Thoracic aorta (tissue), 2 donors: Measurements from ENCODE around the gene OR9A2. TPM values are rescaled to one million over a fixed set of nuclear protein-coding genes. Genes with fewer than 3 reads are reported as not detected.

ENCODE experiments used
- ATAC-seq: fragments of 150-250 bp; one replicate; pipeline ENCODE4 v1.8.0; 2017; ENCODE audit warnings: low read depth; ENCODE audit not compliant: insufficient number of reproducible peaks, low FRiP score
- DNase-seq: peaks from one replicate; pipeline ENCODE4 v3.0.0-alpha.2; 2020; ENCODE audit warnings: low spot score
- H3K27ac ChIP-seq, 2 donors: fragments of 200-600 bp; sonication (generic); 1 replicate in 1 of 2; 2 replicates in 1 of 2; pipeline ENCODE4 v1.5.1; 2016; ENCODE audit warnings: mild to moderate bottlenecking in 2 of 2, moderate library complexity in 2 of 2
- H3K27me3 ChIP-seq: fragments of 200-600 bp; sonication (generic); replicated peaks from 2 replicates; pipeline ENCODE4 v1.6.0; 2016; ENCODE audit warnings: mild to moderate bottlenecking; ENCODE audit not compliant: insufficient read depth
- H3K36me3 ChIP-seq: fragments of 200-600 bp; sonication (generic); one replicate; pipeline ENCODE4 v1.5.1; 2016
- H3K4me1 ChIP-seq, 2 donors: fragments of 200-600 bp; sonication (generic); 1 replicate in 1 of 2; 2 replicates in 1 of 2; pipeline versions ENCODE4 v1.5.1 to v1.6.0; 2016; ENCODE audit warnings: low read depth in 2 of 2, mild to moderate bottlenecking in 1 of 2; ENCODE audit not compliant: control insufficient read depth in 1 of 2
- H3K4me3 ChIP-seq: fragments of 200-600 bp; sonication (generic); 2 replicates; pipeline ENCODE4 v1.5.1; 2016; ENCODE audit warnings: mild to moderate bottlenecking
- H3K9me3 ChIP-seq: fragments of 200-600 bp; sonication (generic); 2 replicates; pipeline ENCODE4 v1.5.1; 2016
- total RNA-seq, 2 donors: library from RNA; depleted of rRNA; stranded (reverse); fragments of >200 nt; gene quantifications; one replicate each; pipeline versions ENCODE4 v1.1.0 to v1.2.3, GENCODE V29; 2016
- TF ChIP-seq, protein P1 (sequence below): fragments of 200-600 bp; sonication (generic); IDR thresholded peaks from one replicate; pipeline ENCODE4 v1.5.1; 2019; ENCODE audit warnings: antibody characterized with exemption

OR9A2 gene
- total RNA-seq, 2 donors from 2014 or later = not detected

DNA sequence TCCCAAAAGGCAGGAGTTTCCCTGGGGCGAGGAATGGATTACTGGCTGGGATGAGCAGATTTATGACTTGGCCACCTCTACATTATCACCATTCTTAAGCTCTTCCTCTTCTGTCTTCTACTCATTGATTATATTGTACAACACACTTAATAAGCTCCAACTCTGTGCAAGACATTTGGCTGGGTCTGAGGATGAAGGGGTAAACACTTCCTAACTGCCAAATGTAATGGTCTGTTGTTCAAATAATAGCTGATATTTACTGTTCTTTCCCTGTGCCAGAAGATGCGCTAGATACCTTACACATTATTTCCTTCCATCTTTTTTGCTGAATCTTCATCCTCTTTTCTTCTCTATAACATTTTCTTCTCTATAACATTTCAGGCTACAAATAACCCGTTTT is 36.8 kb upstream of the OR9A2 start:
- ATAC-seq = no peak
- H3K27me3 ChIP-seq = no peaks in the 10 kb centered on the region

DNA sequence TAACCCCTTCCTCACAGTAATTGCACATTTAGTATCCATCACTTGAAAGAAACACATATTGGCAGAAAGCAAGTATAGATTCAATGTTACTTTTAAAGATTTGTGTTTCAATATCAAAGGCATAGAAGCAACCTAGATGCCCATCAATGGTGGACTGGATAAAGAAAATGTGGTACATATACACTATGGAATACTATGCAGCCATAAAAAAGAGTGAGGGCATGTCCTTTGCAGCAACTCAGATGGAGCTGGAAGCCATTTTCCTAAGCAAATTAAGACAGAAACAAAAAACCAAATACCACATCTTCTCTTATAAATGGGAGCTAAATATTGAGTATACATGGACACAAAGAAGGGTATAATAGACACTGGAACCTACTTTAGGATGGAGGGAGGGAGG is 28.8 kb upstream of the OR9A2 start:
- no peak overlapping the region for H3K27ac ChIP-seq

More for the DNA sequence above, 36.8 kb upstream of the OR9A2 start:
- no peaks in the 10 kb centered on the region for H3K36me3 ChIP-seq
- no peak for DNase-seq
- H3K9me3 ChIP-seq = no peaks in the 10 kb centered on the region
- TF ChIP-seq, protein P1, sequence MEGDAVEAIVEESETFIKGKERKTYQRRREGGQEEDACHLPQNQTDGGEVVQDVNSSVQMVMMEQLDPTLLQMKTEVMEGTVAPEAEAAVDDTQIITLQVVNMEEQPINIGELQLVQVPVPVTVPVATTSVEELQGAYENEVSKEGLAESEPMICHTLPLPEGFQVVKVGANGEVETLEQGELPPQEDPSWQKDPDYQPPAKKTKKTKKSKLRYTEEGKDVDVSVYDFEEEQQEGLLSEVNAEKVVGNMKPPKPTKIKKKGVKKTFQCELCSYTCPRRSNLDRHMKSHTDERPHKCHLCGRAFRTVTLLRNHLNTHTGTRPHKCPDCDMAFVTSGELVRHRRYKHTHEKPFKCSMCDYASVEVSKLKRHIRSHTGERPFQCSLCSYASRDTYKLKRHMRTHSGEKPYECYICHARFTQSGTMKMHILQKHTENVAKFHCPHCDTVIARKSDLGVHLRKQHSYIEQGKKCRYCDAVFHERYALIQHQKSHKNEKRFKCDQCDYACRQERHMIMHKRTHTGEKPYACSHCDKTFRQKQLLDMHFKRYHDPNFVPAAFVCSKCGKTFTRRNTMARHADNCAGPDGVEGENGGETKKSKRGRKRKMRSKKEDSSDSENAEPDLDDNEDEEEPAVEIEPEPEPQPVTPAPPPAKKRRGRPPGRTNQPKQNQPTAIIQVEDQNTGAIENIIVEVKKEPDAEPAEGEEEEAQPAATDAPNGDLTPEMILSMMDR = no peak
- no peak overlapping the region for H3K27ac ChIP-seq
- H3K4me1 ChIP-seq = no peaks in the 10 kb centered on the region
- H3K4me3 ChIP-seq = no peak overlapping the region

DNA sequence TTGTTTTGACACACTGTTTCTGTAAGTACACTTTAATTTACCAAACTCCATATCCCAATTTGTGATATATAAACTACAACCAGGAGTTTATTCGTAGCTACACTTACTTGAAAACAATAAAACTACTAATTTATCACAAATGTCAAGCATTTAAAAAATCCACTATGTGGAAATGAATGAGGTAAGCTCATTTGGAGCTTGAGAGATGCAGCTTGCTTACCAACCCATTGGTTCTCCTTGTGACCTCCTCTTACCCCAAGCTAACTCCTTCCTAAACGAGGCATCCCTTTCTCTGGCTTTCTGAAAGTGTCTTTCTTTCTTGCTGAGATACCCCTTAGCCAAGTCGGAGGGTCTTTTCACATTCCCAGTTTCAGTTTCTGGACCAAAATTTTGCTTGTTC is 27.7 kb upstream of the OR9A2 start:
- ATAC-seq (no peak), DNase-seq (no peak)
- TF ChIP-seq, protein P1 = no peak
- Histone ChIP-seq H3K9me3 (no peaks in the 10 kb centered on the region), H3K27me3 (no peaks in the 10 kb centered on the region), H3K36me3 (no peaks in the 10 kb centered on the region), H3K27ac (no peak overlapping the region), H3K4me1 (peaks cover 3% of the 10 kb centered on the region in 2 donors), H3K4me3 (no peak overlapping the region)

More for the DNA sequence above, 28.8 kb upstream of the OR9A2 start:
- Histone ChIP-seq H3K27me3 (no peaks in the 10 kb centered on the region), H3K4me3 (no peak overlapping the region), H3K36me3 (no peaks in the 10 kb centered on the region), H3K9me3 (no peaks in the 10 kb centered on the region), H3K4me1 (no peaks in the 10 kb centered on the region)
- TF ChIP-seq, protein P1 = no peak
- ATAC-seq (no peak), DNase-seq (no peak)

DNA sequence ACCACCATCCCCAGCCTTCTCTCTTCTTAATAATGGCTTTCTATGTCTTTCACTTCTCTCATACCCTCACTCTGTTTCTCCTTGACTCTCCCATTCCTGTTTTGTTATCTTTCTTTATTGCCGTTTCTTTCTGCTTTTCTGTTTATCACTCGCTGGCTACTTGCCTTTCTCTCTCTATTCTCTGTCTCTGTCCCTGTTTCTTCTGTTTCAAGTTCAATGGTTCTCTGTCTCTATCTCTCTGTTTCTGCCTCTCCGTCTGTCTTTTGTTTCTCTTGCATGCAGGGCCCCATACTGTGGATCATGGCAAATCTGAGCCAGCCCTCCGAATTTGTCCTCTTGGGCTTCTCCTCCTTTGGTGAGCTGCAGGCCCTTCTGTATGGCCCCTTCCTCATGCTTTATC is 25.1 kb upstream of the OR9A2 start, which contains the start of gene OR6V1:
Gene OR6V1, plus strand, starts transcription at position 301 of the 400 bp plus-strand sequence. Its CDS starts 0 bp downstream, at position 301.
- no peaks in the 10 kb centered on the region for H3K36me3 ChIP-seq

DNA sequence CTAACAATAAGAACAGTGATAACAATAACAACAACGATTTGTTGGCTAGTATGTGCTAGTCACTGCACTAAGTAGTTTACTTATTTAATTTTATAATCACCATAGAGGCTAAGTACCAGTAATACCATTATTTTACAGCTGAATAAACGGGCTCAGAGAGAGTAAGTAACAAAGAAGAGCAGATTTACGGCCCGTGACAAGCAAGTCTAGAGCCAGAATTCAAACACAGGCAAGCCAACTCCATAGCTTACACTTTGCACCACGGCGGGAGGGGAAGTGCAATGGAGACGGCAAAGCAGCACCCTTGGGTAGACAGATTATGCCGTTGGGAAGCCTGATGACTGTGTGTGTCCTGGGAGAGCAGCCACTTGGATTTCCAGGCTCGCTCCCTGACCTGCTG is 24.0 kb upstream of the OR9A2 start:
- Histone ChIP-seq H3K9me3 (no peaks in the 10 kb centered on the region), H3K27ac (no peak overlapping the region), H3K36me3 (no peaks in the 10 kb centered on the region), H3K27me3 (no peaks in the 10 kb centered on the region), H3K4me1 (peaks cover 8 to 9% of the 10 kb centered on the region in 2 donors), H3K4me3 (no peak overlapping the region)
- no peak for ATAC-seq
- DNase-seq = no peak
- TF ChIP-seq, protein P1 = no peak

More for the DNA sequence above, 25.1 kb upstream of the OR9A2 start, which contains the start of gene OR6V1:
- TF ChIP-seq, protein P1 = no peak
- ATAC-seq (no peak), DNase-seq (no peak)
- Histone ChIP-seq H3K4me1 (peaks cover 8 to 9% of the 10 kb centered on the region in 2 donors), H3K27ac (no peak within 1 kb of the TSS), H3K9me3 (no peaks in the 10 kb centered on the region), H3K27me3 (no peaks in the 10 kb centered on the region), H3K4me3 (no peak within 1 kb of the TSS)
